ENCODE results near the gene QRFP.

Gene QRFP, protein sequence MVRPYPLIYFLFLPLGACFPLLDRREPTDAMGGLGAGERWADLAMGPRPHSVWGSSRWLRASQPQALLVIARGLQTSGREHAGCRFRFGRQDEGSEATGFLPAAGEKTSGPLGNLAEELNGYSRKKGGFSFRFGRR
- total RNA-seq = 0 reads per million in 3 experiments

DNA sequence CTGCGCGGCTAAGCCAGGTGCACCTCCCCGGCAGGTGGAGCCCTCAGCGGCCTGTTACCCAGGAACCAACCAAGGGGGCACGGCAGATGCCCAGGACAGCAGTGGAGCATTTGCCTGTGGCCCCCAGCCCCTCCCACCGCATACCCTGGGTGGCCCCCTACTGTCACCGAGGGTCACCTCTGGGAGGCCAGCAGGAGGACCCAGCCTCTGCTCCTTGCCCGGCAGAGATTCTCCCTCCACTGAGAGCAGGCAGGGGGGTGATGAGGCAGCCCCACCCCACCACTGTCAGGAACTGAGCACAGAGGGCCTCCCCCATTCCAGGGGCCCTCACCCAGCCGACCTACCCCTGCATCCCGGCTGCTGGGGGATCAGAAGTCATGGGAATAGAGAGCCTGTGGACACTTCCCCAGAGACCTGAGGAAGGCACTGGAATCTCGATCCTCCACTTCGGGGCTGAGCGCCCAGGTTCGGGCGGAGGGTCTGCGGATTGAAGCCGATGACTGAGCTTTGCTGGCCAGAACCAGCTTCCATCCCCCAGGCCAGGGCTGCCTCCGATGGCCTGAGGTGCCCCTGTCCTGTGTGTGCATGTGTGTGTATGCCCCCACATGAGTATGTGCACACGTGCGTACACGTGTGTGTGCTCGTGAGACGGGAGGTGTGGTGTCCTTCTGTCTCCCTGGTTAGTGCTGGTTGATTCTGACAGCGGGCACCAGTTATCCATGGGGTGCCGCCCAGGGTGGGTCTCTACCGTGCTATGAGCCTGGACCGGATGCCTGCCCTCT is at the start of gene QRFP:
TSS of gene QRFP (minus strand) at position 580 of the 782 bp plus-strand sequence. CDS start 2,974 bp downstream, outside the sequence.
- DNase-seq = no peak

DNA sequence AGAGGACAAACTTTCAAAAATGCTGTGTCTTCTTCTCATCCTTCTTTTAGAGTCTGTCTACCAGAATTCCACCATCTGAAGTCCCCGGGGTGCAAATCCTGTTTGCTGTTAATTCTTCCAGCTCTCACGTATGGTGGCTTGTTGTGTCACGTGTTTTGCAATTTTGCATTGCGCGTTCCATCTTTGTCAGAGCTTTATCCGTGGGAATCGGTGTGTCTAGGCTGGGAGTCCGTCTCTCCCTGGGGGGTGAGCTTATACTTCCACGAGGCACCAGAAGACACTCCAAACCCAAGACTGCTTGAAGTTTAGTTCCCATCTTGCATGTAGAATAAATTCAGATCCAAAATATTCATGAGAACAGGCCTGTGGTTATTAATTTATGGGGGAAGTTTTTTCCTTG is 48.6 kb upstream of the QRFP start:
- no peak for DNase-seq

DNA sequence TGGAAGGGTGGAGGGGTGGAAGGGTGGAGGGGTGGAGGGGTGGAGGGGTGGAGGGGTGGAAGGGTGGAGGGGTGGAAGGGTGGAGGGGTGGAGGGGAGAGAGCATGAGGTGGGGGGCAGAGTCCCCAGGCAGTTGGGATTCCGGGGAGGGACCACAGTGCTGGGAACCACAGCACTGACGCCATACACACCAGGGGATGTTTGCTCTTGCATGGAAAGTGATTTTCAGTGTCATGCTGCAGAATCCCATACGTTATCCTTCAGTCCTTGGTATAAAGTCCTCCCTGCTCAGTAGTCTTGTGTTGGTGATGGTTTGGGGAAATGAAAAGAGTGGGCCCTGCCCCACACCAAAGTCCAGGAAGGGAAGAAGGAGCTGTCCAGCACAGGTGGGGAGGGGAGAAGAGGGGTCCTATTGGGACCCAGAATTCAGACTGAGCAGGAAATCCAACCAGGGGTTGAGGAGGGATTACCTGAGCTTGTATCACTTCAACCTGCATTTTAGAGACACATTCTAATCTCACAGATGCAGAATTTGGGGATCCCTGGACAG is 48.0 kb upstream of the QRFP start:
- DNase-seq = no peak

DNA sequence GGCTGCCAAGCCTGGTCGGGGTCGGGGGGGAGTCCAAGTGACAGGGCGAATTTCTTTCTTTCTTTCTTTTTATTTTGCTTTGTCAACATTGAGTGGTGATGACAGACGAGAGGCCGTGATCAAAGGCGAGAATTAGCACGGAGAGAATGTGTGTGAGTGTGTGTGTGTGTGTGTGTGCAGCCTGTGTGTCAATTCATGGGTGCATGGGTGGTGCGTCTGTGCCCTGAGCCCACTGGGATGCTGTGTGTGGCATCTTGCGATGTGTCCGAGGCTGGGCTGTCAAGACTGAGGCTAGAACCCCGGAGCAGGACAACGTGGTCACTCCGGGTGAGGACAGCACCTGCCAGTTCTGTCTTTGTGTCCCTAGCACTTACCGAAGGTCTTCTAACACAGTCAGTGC is 47.2 kb upstream of the QRFP start:
- no peak for DNase-seq

DNA sequence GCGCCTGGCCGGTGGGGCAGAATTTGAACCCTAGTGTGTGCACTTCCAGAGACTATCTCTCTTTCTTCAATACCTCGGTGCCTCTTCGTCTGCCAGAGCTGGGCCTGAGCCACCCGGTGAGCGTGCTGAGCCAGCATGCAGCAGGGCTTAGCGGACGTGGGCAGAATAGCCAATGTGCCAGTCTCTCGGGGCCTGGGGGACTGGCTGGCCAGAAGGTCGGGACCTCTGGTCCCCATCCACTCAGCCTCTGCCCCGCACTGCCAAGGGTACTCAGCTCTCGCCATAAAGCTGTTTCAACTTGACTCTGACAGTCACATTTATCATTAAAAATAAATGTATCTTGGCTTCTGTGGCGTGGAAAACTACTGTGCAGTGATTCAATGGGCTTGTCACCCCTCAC is 46.6 kb upstream of the QRFP start:
- DNase-seq = no peak

DNA sequence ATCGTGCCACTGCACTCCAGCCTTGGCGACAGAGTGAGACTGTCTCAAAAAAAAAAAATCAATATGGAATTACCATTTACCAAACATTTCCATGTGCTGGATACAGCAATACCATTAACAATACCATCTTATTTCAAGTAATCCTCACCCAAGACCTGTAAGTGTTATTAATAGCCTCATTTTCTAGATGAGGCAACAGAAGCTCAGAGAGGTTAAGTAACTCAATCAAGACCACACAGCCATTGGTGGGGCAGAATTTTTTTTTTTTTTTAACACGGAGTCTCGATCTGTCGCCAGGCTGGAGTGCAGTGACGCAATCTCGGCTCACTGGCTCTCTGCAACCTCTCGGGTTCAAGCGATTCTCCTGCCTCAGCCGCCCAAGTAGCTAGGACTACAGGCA is 46.1 kb upstream of the QRFP start:
- DNase-seq = no peak

DNA sequence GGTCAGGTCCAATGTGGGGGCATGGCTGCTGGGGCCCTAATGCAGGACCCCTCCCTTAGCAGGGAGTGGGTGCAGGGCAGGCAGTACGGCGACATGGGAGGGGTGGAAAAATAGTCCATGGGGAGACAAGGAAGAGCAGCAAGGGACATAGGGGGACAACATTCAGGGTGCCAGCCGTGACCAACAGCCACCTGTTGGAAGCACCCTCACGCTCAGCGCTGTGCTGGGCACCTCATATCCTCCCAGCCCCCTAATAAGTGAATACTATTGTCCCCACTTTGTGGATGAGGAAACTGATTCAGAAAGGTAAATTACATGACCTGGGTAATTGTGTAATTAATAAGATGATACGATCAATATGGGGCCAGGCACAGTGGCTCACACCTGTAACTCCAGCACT is 45.5 kb upstream of the QRFP start:
- DNase-seq = no peak

DNA sequence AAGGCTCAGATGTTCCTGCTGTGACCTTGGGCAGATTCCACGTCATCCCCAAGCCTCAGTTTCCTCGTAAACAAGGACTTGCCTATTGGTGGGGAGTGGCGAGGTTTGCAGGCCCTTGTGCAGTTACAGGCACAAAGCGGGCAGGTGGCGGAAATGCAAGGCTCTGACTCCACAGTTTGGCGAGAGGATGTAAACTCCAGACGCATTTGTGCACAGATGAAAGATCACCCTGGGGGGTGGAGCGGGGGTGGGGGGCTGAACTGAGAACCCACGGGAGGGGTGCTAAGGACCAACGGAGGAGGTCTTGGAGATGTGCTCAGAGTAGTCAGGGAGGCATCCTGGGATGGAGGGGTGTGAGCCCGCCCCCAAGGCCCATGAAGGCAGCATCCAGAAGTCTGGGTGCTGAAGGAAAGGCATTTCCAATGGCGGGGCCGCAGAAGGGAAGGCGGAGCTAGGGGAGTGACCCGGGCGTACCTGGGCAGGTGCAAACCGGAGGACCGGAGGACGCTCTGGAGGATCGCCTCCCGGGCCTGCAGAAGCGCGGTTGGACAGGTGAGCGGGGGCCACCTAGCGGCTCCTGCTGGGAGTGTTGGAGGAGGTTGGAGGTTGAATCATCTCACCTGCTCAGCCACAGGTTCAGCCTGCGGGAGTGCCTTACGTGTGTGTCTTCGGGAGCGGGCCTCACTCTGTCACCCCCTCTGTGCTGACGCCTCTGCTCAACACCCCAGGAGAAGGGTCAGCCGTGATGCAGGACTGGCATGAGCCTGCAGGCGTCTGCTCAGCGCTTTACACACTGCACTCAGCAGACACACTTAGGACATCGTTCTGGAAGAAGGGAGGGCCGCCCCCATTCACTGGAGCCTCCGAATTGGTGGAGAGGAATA is 44.3 kb upstream of the QRFP start:
- peak; percentile 51 for DNase-seq

DNA sequence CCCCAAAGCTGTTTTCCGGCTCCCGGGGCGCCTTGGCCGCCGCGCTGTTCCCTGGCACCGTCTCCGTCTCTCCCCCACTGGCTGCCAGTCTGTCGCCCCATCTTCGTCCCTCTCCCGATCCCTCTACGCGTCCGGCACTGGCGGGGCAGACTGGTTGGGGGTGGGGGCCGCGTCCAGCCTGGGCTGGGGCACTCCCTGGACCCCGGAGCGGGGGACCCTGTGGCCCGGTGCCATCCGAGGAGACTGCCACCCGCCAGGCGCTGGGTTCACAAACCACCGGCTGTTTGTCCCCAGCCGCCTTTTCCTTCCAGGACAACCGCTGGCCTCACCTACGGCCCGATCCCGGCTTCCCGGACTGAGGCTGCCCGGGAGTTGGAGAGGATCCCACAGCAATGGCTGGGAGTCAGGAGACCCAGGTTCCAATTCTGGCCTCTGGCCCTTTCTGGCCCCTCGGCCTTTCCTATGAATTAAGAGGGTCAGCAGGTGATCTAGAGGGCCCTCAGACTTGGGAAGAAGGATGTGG is 43.5 kb upstream of the QRFP start:
- DNase-seq = no peak

DNA sequence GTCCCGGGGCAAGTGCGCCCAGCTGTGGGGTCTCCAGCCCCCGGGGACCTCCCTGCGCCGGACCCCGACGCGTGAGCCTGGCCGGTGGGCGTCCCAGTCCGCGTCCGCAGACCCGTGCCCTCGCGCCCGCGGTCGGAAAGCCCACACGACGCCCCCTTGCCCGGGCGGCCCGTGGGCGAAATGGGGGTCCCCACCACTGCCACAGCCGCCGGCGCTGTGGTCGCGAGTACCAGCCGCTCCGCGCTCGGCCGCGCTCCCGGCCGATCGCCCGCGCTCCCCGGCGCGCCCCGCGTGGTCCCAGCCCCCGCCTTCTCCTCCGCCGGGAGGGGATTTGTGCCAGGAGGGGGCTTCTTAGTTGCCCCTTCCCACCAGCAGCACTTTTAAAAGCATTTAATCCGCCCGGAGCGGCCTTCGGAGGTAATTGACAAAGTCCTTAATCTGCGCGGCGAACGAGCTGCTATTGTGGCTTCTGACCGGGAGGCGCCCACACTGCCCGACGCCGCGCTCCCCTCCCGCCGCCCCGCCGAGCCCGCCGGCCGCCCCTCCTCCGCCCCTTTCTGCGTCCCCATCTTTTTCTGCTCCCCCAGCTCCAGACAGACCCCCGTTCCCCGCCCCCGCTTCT is 42.9 kb upstream of the QRFP start:
- DNase-seq = no peak

DNA sequence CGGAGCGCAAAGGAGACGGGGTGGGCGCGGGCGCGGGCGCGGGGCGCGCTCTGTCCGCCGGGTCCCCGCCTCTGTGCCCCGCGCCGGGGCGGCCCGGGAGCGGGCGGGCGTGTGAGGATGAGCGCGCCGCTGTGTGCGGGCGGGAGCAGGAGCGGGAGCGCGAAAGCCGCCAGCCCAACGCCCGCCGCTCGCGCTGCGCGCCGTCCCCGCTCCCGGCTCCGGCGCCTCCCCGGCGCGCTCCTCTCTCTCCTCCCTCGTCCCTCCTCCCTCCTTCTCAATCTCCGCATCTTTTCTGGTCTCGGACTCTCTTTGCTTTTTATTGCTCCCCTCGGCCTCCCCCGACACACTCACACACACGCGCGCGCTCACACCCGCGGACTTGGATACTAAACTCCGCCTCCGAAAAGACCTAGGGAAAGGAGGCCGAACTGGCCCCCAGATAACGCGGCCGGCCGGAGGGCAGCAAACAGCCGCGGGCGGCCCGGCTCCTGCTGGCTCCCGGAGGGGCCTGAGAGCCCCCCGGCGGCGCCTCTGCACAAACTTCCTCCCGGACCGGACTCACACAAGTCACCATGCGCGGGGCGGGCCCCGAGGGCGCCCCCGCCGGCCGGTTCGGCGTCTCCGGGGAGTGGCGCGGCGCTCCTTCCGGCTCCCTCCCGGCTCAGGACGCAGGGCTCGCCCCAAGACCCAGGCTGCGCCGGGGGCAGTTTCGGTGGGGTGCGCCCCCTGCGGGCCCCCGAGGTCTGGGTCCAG is 42.2 kb upstream of the QRFP start, which contains the start of gene FIBCD1:
TSS of gene FIBCD1 (minus strand) at position 596 of the 753 bp plus-strand sequence. CDS start 640 bp downstream, outside the sequence.
- no peak for DNase-seq

DNA sequence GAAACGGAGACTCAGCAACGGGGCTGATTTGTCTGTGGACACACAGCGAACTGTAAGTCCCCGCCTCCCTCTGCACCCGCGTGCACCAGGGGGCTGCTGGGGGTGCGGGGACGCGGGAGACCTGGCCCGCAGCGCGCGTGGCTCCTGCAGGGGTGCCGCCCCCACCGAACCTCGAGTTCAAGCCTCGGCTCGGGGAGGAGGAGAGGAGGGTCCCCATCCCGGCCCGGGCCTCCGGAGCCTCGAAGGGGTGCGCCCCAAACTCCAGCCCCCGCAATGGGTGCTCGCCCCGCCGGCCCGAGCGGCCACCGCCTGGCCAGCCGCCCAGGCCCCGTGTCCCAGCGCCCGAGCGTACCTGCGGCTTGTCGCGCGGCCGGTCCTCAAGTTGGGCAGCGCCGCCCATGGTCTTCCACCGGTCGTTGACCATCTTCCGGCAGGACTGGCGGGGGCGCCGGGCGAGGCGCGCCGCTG is 41.6 kb upstream of the QRFP start:
- no peak for DNase-seq

DNA sequence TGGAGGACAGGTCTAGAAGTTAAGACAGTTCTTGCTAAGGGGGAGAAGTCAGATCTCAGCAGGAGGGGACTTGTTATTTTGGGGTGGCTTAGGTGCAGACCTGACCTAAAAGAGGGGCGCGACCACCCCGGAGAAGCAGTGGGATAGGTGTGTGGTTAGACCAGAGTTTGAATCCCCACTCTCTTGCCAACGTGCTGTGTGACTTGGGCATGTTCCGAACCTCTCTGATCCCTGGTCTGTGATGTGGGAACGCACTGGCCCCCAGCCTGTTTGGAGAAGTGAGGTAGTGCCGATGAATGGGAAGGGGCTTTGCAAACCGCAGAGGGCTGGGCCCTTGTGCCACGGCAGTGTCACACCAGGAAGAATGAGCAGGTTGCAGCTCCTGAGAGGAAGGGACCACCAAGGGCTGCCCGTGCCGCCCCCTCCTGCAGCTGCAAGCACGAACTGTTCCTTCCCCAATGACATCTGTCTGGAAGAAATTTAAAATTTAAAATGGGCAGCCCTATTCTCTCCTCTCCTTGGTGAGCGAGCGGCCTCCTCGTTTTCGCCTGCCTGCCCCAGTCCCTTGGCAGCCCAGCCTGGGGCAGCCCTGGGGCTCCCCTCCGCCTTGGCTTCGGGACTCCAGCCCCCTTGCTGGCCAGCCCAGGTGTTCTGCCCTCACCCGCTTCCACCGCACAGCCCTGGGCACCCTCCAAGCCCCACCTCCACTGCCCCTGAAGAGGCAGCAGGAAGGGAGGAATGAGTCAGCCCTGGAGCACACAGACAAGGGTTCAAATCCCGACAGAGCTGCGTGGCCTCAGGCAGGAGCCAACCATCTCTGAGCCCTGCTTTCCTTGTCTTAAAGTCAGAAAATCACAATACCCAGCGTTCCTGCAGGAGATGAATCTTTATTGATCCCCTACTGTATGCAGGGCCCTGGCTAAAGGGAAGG is 40.8 kb upstream of the QRFP start:
- no peak for DNase-seq

DNA sequence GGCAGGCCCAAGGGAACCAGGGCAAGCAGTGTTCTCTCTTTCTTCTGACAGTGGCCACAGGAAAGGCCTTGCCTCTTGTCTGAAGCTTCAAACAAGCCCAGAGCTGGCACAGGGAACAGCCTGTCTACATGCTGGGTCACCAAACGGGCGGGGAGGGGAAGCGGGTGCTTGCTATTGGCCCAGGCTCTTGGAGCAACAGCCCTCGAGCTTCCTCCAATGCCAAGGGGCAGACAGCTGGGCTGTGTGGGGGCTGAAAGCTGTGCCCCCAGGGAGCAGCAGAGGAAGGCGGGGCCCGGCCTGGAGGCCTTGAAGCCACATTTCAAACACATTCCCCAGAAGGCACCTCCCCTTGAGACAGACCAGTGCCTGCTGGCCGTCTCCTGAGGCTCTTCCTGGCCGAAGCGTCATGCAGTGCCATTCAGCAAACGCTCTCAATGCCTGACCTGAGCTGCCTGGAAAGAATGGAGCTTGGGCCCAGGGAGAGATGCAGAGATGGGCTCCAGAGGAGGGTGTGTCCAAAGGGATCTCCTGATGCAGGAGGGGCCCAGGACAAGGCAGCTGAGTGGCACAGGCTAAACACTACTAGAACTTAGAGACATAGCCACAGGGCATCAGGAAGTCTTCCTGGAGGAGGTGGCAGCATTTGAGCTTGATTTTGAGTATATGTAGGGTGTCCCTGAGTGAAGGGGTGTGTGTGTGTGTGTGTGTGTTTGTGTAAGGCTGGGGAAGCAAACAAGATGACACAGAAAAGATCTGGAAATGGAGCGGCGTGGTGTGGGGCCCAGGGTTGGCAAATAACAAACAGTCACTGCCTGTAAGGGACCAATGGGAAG is 39.9 kb upstream of the QRFP start:
- no peak for DNase-seq

DNA sequence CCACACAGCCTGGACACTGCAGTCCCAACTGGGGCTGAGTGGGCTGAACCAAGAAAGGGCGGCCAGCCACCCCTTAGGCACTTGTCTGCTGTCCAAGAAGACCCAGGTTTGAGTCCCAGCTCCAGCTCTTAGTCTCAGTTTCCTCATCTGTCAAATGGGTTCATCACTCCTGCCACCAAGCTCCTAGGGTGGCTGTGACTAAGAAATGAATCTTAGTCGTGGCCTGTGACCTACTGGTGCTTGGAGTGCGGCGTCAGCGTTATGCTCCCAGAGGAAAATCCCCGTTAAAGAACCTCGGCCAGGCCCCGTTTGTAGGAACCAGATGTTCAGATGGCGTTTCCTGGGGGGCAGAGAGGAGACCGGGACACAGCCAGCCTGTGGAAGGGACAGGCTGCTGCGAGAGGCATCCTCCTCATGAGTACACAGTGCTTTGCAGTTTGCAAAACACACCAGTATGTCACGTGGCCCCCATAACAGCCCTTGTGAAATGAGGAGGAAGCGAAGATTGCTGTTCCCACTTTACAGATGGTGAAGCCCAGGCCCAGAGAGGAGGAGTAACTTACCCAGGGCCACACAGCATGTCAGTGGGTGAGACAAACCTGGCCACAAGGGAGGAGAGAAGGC is 39.1 kb upstream of the QRFP start:
- no peak for DNase-seq

DNA sequence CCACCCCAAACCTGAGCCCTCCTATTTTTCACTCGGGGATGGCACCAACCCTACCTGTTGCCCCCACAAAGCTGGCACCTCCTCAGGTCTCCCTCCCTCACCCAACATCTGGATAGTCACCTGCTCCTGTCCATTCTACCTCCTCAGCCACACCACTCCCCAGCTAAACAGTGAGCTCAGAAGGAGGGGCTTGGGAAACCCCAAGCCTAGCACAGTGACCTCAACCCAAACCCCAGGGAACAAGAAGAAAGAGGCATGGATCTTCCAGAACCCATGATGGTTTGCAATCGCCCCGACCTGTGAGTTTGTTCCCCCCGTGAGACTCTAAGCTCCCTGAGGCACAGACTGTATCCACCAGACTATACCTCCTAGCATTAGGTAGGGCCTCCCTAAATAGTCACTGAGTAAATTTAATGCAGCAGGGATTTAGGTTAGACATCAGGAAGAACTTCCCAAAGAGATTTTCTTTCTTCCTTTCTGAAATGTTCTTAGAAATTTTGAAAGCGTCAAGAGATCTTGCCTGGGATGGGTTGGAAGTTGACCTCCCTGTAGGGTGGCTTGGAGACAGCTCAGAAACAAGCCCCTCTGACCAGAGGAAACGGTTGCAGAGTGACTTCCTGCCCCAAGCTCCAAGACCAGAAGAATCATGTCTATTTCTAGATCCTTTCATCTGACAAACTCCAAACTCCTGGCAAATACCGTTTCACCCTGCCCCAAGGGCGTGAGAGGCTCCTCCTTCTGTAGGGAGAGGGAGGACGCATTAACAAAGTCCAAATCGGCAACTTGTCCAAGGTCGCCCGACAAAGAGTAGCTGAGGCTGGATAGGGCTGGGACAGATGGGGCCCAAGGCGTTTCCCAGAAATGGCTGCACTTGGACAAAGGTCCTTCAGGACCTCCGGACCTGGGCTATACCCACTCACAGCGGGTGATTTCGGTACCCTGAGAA is 38.4 kb upstream of the QRFP start:
- no peak for DNase-seq

DNA sequence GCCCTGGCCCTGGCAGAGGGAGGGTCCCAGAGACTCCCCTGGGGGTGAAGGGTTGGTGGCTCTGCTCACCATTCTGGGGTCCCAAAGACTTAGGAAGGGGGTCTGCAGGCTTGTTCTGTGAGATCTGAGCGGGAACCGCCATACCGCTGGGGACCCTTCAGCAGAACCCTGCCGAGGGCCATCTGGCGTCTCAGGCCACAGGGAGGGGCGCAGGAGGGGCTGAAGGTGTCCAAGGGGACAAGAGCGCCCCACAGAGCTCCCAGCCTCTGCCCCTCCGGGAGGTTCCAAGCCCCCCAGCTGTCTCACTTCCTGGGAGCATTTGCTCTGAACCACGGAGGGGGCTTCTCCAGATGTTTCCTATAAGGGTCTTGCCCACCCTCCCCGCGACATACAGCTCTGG is 37.6 kb upstream of the QRFP start:
- DNase-seq = no peak
